Activated CD4-positive, alpha-beta T cell treated with anti-CD3 and anti-CD28 coated beads for 4 hours (primary cell): Measurements from ENCODE around the gene HOXD10.

Experiments
- DNase-seq, 2 donors: peaks; one replicate each; pipeline ENCODE4 v3.0.0-alpha.2; 2020

The HOXD10 gene

DNA sequence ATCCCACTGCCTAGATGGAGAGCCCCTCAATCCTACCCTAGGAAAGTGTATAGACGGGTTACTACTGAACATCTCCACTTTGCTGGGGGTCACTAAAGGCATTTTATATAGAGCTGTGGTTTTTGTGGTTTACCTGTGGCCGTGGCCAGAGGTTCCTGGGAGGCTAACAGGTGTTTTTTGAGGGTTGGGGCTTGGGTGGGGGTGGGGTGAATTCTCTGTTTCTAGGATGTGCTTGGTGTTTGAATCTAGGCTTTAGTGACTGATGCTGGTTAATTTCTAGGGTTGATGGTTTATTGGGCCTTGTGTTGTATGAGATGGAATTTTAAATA lies 20.6 kb downstream of the HOXD10 start:
- DNase-seq = no peak

DNA sequence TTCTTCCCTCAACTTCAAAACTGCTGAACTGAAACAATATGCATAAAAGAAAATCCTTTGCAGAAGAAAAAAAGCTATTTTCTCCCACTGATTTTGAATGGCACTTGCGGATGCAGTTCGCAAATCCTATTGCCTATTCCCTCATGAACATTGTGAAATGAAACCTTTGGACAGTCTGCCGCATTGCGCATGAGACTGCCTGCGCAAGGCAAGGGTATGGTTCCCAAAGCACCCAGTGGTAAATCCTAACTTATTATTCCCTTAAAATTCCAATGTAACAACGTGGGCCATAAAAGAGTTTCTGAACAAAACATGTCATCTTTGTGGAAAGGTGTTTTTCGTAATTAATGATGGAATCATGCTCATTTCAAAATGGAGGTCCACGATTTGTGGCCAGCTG lies 21.3 kb downstream of the HOXD10 start:
- DNase-seq = no peak

DNA sequence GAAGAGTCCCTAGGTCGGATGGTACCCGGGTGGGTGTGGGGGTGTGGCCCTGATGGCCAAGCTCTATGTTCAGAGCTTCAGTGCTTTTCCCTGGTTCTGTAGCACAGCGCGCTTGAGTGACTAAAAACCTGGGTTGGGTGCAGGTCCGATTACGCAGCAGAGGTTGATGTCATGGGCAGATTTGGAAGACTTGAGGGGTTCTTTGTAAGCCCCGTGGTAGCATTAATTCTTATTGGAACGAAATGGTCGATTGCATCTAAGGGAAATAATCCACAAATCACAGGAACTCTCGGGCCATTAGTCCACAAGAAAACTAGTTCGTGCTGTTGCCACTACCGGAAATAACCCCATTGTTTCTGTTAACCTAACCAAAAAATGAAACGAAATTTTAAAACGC lies 21.9 kb downstream of the HOXD10 start:
- no peak for DNase-seq

DNA sequence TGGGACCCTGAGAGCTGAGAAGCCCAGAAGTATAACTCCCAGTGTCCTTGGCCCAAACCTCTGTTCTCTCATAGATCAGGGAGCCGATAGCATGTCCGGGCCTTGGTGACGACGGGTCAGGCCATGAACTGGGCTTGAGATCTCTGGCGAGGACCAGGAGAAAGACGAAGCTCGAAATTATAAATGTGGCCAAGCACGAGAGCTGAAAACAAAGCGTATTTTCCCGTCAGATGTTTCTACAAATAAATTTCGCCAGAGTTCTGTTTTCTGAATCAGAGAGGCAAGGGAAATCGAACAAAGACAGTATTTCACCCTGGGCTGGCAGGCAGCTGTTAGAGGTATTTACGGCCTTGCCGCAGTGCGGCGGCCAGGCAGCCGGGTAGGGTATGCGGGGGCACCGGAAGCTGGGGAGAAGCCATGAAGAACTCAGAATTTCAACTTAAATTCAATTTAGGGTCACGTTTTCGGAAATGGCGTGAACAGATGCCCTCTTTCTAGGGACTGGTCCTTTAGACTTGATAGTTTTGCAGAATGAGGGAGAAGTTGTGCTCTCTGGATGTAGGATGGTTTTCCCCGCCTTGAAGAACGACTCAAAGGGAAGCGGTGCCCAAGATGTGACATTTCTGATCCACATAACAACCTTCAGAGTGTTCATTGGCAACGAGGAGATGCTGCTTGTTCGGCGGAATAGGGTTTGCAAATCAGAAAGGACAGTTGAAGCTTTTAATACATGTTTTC lies 22.5 kb downstream of the HOXD10 start:
- no peak for DNase-seq

DNA sequence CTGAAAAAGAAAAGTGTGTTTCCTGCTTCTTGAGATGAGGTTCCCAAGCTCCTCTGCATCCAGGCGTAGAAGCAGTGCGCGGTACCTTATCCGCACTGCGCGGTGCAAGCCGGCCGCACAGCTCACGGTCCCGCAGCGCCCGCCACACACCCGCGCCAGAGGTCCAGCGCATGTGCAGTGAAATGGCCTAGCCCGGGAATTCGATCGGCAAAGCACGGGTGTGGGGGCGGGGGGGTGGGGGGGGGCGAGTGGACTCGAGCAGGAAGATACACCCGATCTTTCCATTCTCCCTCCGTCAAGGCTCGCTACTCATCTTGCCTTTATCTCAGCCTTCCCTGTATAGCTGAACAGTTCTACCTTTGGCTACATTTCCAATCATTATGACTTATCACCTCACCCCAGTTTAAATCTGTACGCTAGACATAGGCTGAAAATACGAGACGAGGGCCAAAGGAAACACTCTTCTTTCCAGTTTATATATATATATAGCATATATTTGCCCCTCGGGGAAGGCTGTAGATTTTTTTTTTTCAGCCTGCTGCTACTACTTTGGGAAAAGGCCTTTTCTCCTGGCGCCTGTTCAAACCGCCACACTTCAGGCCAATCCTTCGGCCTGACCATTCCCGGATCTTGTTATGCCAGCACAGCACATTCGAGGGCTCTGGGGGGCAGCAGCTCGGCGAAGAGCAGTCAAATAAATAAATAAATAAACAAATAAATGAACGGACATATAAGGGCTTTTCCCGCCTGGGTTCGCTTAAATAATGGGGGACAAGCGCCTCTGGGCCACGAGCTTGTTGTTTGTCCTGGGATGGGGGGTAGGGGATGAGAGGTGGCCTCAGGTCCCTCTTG lies 23.3 kb downstream of the HOXD10 start:
- DNase-seq = no peak

DNA sequence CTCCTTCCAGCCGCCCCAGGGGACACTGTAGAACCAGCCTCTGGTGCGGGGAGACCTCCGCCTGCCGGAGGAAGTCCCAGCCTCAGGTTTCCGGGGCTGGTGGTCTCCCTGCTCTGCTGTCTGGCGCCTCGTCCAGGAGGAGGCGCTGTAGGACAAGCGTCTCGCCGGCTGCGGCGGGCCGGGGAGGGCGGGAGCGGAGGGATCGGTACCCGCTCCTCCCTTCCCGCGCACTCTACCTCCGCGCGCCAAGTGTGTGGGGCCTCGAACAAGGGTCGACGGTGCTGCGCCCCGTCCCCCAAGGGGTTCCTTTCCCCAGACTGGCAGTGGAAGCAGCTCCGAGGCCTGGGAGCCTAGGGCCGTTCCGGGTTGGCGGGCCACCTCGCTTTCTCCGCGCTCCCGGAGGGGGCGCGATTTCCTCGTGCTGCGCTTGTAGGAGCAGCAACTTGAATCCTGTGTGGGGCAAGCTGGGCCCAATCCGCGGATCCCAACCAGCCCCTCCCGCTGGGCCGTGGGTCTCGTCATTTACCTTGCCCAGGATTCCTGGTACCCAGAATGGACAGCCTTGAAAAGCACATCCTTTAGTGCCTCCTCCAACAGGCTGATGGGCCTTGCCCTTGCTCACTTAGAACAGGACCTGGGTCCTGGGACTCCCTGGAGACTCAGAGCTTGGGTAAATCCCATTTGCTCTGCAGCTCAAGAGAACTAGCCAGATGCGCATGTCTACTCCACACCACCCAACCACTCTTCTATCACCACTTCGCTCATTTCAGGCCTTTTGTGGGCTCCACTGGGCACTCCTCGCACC lies 24.1 kb downstream of the HOXD10 start:
- DNase-seq = peak; percentile 37 to 40

DNA sequence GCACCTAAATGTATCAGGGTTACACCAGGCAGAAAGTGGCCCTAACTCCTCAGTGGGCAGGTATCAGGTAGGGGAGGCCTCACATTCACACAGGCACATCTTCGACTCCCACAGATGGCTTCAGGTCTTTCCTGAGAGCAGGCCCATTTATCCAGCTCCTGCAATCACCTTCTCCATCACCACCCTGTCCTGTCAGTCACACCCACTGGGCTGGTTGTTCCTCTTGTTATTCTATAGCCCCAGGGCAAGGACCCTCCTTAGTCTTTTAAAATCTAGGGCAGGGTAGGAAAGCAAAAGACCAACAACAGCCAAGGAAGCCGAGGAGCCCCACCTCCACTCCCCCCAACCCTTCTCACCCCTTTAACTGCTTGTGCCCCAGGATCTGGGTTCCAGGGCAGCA lies 25.7 kb downstream of the HOXD10 start:
- no peak for DNase-seq

DNA sequence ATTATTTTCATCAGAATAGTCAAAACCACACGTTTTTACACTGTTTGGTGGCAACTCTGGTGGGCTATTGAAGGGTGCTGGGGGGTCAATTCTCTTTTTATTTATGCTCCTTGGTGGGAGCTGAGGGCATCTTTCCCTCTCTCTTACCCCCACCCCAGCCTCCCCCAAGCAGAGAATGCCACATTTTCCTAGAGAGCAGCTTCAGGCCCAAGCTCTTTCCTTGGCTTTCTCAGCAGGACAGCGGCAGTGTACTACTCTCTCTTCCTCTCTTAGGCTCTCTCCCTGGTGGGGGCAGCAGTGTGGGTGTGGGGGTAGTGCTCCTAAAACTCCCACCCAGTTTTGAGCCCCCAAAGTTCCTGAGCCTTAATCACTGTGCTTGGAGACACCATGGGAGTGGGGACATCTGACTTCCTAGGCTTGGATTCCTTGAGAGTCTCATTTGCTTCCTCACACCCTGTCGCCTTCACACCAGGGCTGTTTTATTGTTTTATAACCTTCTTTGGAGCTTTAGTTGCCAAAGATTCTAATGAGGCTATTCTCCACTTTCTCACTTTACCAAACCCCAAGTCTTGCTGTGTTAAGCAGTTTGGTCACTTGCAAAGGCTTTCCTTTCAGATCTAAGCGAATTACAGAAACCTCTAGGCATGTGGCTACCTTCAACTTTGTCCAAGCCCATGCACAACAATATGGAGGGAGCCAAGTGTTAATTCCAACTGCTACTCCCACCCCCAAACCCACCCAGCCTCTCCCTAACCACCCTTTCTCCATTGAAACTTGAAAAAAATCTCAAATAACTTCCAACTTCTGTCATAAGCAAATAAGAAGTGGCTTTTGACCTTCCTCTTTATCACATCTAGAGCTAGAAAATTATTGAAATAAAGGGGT lies 28.7 kb downstream of the HOXD10 start:
- DNase-seq = no peak

DNA sequence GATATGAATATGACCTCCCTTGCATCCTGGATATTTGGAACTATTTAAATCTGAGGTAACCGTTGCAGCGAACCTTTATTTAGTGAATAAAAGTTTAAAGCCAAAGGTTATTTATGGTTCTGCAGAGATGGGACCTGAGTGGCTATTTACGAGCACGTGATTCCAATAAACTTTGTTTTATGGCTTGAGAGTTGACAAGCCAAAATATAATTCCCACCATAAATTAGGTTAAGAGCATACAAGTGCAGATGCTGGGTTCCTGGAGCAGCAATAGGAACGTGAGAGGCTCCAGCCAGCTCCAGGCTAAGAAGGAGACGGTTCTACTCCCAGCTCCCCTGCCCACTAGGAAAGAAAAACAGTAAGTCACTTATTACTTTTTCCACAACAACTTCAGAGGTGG lies 29.5 kb downstream of the HOXD10 start:
- no peak for DNase-seq

DNA sequence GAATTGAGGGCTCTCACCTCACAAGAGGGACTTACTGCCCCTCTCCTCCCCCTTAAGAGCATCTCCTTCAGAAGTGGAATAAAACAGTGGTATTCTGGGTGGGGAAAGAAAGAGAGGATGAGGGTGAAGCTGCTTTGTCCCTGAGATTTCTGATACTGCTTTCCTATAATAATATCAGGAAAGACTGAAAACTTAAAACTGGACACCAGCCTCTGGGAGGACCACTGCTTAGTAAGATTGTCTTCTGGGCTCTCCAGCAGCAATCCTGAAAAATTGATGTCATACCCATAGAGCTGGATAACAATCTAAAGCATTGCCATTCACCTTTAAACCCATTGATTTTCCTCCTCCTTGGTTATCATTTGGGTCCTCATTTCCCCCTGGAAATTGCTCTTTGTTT lies 30.1 kb downstream of the HOXD10 start:
- no peak for DNase-seq

DNA sequence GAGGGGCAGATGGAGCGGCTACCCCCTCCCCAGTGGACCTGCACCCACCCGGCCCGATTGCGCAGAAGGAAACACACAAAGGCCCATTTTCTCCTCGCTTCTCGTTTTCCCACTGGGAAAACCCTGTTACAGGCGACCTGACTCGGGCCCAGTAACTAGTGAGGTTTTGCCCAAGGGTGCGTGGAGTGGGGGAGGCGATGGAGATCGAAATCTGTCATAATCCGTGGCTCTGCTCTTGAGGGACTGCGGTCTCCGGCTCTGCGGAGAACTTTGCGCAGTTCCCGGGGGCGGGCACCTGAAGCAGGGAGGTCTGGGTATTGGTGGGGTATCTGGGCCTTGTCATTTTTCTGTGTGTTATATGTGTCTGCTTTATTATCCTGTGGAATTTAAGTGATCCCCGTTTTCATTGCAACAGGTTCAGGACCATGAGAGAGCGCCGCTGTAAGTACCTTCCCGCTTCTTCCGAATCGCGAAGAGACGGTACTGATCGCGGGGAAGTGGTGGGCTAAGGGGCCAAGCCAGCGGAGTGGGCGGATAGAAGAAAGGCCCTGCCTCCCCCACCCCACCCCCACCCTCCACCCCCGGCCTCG lies 30.7 kb downstream of the HOXD10 start:
- DNase-seq = no peak

DNA sequence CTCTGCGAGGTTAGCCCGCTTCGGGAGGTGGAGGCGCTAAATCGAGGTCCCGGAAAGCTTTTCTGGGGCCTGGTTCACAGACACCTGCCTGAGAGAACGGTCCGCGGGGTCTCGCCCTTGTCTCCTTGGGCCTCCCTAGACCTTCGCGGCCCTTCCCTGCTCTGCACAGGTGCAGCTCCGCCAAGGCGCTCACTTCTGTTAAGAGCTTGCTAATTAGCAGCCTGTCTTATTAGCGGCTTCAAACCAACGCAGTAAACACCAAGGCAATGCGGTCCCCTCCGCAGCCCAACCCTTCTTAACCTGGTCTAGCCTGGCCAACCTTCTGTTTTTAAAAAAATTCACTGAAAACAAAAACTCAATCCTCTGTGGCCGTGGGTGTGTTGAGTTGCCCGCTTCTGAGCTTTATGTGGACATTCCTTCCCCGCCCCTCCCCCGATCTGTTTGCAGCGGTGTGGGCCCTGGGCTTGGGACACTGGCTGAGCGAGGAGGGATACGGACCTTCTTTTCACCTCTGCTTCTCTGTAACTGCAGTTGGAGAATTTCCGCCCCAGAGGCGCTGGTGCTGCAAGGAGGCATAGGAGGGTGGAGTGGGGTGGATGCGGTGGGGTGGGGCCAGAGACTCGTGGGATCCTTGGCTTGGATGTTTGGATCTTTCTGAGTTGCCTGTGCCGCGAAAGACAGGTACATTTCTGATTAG lies 31.4 kb downstream of the HOXD10 start:
- no peak for DNase-seq

DNA sequence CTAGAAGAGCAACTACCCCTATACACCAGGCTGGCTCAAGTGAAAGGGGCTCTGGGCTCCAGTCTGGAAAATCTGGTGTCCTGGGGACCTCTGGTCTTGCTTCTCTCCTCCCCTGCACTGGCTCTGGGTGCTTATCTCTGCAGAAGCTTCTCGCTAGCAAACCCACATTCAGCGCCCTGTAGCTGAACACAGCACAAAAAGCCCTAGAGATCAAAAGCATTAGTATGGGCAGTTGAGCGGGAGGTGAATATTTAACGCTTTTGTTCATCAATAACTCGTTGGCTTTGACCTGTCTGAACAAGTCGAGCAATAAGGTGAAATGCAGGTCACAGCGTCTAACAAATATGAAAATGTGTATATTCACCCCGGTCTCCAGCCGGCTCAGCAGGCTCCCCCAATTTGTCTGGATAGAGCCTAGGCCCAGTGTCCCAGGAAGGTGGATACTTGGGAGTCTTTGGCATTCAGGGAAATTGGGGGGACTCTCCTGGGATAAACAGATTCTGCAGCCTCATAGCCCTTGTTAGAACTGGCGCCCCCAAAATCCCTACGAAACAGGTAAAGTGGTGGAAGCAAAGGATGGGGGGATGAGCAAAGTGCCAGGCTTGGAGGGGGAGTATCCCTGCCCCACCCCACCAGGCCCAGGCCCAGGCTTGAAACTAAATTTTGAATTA lies 32.3 kb downstream of the HOXD10 start:
- DNase-seq = no peak

DNA sequence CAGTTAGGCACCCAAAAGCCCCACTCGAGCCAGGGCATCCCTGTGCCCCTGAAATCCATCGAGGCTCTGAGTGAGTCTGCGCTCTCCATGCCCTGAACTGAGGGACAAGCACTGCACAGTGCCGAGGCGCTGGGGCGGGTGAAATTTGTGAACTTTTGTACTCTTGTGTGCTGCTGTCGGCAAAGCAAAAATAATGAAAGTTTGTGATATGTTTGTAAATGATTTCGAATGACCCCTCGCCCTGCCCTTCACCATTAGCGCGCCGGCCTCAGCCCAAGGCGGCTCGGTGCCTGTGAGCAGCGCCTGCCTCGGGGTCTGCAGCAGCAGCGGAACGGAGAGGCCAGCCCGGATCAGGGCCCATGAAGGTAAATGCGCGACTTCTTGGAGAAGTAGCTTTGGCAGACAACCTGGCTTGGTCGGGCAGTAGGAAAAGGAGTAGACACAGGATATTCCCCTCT lies 32.9 kb downstream of the HOXD10 start:
- no peak for DNase-seq

DNA sequence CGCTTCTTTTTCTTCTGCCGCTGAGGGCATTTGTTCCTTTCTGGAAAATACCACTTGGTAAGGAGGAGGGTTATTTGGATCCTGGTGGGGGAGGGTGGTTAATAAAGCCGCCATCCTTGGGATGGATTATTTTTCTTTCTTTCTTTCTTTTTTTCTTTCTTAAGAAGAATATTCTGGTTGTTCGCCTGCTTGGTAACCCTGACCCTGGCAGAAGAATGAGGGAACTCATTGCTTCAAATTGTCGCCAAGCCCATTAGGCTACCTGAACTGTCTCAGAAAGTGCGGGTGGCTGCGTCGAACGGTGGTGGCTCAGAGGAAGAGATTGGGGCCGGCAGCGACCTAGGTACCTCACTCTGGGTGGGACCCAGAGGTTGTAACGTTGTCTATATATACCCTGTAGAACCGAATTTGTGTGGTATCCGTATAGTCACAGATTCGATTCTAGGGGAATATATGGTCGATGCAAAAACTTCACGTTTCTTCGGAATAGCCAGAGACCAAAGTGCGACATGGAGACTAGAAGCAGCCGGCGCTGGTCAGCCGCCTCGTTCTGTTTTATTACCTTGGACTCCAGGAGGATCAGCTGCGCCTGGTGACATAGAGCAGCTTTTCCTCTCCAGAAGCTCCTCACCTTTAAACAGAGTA lies 33.5 kb downstream of the HOXD10 start:
- no peak for DNase-seq

DNA sequence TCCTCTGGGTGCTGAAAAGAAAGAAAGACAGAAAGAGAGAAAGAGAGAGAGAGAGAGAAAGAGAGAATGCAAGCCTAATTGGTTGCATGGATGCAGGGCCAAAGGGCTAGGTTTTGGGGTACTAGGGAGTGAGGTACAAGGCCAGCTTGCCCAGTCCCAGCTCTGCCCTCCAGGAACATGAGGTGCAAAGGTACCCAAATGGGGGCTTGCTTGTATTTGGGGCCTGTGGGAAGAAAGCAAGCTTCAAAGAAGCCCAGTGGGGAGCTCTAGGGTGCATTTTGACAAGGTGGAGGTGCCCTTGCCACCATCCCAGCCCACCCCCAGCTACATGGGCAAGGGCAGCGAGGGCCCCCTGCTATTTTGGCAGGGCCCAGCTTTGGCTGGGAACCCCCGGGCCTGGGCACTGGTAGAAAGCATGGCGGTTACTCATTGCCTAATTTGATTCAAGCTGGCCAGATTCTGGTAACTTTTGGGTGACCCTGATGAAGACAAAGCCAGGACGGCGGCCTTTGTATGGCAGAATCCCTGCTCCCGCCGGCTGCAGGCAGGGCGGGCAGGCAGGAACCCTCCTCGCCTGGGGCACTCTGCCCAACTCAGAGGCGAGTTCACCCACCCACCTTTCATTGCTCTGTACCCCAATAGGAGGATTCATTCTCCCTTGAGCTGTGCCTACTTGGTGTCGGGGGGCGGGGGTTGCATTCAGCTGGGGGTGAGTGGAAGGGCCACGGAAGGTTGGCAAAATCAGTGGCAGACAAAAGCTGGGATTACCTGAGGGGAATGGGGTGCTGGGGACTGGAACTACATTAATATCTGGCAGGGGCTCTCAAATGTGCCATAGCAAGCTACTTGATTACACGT lies 34.2 kb downstream of the HOXD10 start:
- DNase-seq = no peak

DNA sequence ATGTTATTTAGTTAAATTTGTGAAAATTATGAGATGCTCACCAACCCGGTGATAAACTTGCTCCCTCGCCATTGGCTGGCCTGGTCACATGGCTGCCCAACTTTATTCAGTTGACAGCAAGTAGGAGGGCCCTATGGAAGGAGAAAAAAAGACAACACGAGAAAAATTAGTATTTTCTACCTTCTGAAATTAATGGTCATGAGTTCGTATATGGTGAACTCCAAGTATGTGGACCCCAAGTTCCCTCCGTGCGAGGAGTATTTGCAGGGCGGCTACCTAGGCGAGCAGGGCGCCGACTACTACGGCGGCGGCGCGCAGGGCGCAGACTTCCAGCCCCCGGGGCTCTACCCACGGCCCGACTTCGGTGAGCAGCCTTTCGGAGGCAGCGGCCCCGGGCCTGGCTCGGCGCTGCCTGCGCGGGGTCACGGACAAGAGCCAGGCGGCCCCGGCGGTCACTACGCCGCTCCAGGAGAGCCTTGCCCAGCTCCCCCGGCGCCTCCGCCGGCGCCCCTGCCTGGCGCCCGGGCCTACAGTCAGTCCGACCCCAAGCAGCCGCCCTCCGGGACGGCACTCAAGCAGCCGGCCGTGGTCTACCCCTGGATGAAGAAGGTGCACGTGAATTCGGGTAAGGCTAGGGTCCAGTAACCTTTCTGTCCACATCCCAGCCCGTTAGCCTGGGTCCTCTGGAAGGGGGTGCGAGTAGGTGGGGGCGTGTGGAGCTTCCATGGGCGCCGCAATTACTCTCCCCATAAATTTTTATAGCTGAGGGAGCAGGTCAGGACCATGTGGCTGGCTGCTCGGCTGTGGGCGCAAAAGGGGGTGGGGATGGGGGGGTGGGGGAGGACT lies 35.1 kb downstream of the HOXD10 start, which contains the start of gene HOXD4:
Gene HOXD4, plus strand, starts transcription at position 109 of the 846 bp plus-strand sequence. Its CDS starts 84 bp downstream, at position 193.
- no peak for DNase-seq
